ENCODE data around the gene HSPE1. TPM values are rescaled to one million over a fixed set of nuclear protein-coding genes. Genes with fewer than 3 reads are reported as not detected.
"Not testable (repeated sequence)": the region's sequence is repeated elsewhere in the genome, so short reads cannot be mapped to it uniquely, and the experiment has no call there.

Gene HSPE1
- total RNA-seq, 4 donors from 2014 or later, result 80.9 to 217 (median 138) TPM

GRCh38 chr2:197538412-197538811 is 38.2 kb downstream of the HSPE1 start:
- WGBS, 2 donors, result 46 to 52% methylated on average over 2 of the region's 2 CpGs

GRCh38 chr2:197539734-197540133 is 39.6 kb downstream of the HSPE1 start:
- DNase-seq, result no peak
- TF ChIP-seq CTCF (IDR thresholded peaks at IDR 0.05) (no peak), POLR2A (IDR thresholded peaks at IDR 0.05) (no peak)
- Histone ChIP-seq H3K36me3 (peaks cover 8 to 97% (median 16%) of the 10 kb centered on the region in 3 donors), H3K27ac (no peak overlapping the region), H3K4me3 (no peak overlapping the region), H3K4me1 (peaks cover 0 to 8% (median 0%) of the 10 kb centered on the region in 3 donors), H3K27me3 (no peaks in the 10 kb centered on the region), H3K9me3 (no peaks in the 10 kb centered on the region)
- intact Hi-C loops (cut with DNase I), result no loop called here
- 71% methylated on average over 1 of the region's 1 CpG for whole genome bisulfite sequencing, 2 donors

More at GRCh38 chr2:197538412-197538811, 38.2 kb downstream of the HSPE1 start:
- no peaks in the 10 kb centered on the region for H3K9me3 ChIP-seq
- no peaks in the 10 kb centered on the region for H3K27me3 ChIP-seq
- peaks cover 8 to 88% (median 13%) of the 10 kb centered on the region in 3 donors for H3K36me3 ChIP-seq
- intact Hi-C loops (cut with DNase I), result no loop called here
- DNase-seq, result no peak
- TF ChIP-seq CTCF (IDR thresholded peaks at IDR 0.05), result no peak
- TF ChIP-seq POLR2A (IDR thresholded peaks at IDR 0.05), result no peak
- H3K4me3 ChIP-seq, result no peak overlapping the region
- H3K4me1 ChIP-seq, result peaks cover 0 to 8% (median 0%) of the 10 kb centered on the region in 3 donors
- H3K27ac ChIP-seq, result no peak overlapping the region

GRCh38 chr2:197543206-197543605 is 43.0 kb downstream of the HSPE1 start:
- TF ChIP-seq POLR2A (IDR thresholded peaks at IDR 0.05) (no peak), CTCF (IDR thresholded peaks at IDR 0.05) (no peak)
- Histone ChIP-seq H3K27me3 (no peaks in the 10 kb centered on the region), H3K4me1 (peaks cover 0 to 8% (median 0%) of the 10 kb centered on the region in 3 donors), H3K27ac (no peak overlapping the region), H3K9me3 (no peaks in the 10 kb centered on the region), H3K4me3 (no peak overlapping the region), H3K36me3 (peaks cover 8 to 96% (median 11%) of the 10 kb centered on the region in 3 donors)
- intact Hi-C loops (cut with DNase I), result no loop called here
- DNase-seq, result no peak
- WGBS, 2 donors, result 85 to 90% methylated on average over 3 of the region's 3 CpGs

- H3K27me3 ChIP-seq, result no peaks in the 10 kb centered on the region
- no peak for TF ChIP-seq POLR2A (IDR thresholded peaks at IDR 0.05)
- TF ChIP-seq CTCF (IDR thresholded peaks at IDR 0.05), result no peak
- no peak overlapping the region for H3K27ac ChIP-seq
- no peak for DNase-seq
- H3K36me3 ChIP-seq, result peaks cover 3 to 98% (median 11%) of the 10 kb centered on the region in 3 donors
- H3K4me3 ChIP-seq, result no peak overlapping the region
- H3K9me3 ChIP-seq, result no peaks in the 10 kb centered on the region
- intact Hi-C loops (cut with DNase I), result no loop called here
- WGBS, 2 donors, result 89 to 90% methylated on average over 5 of the region's 5 CpGs
- no peaks in the 10 kb centered on the region for H3K4me1 ChIP-seq
Observed at GRCh38 chr2:197547163-197547900, 47.2 kb downstream of the HSPE1 start.

- no peaks in the 10 kb centered on the region for H3K27me3 ChIP-seq
- WGBS, 2 donors, result 81 to 92% methylated on average over 5 of the region's 5 CpGs
- H3K9me3 ChIP-seq, result no peaks in the 10 kb centered on the region
- no peak overlapping the region for H3K4me3 ChIP-seq
- DNase-seq, result no peak
- H3K36me3 ChIP-seq, result peaks cover 0 to 98% (median 6%) of the 10 kb centered on the region in 3 donors
- intact Hi-C loops (cut with DNase I), result no loop called here
- no peak for TF ChIP-seq POLR2A (IDR thresholded peaks at IDR 0.05)
- TF ChIP-seq CTCF (IDR thresholded peaks at IDR 0.05), result no peak
- H3K4me1 ChIP-seq, result no peaks in the 10 kb centered on the region
- no peak overlapping the region for H3K27ac ChIP-seq
Observed at GRCh38 chr2:197548582-197548981, 48.4 kb downstream of the HSPE1 start.

- H3K9me3 ChIP-seq; H3K4me3 ChIP-seq; DNase-seq; H3K27me3 ChIP-seq; intact Hi-C loops (cut with DNase I); H3K27ac ChIP-seq; H3K4me1 ChIP-seq: not testable (repeated sequence)
- WGBS, 2 donors, result 90 to 98% methylated on average over 2 of the region's 2 CpGs
- H3K36me3 ChIP-seq, result peaks cover 0 to 89% (median 8%) of the 10 kb centered on the region in 3 donors
Observed at GRCh38 chr2:197551260-197551659, 51.1 kb downstream of the HSPE1 start.

Data from esophagus squamous epithelium (tissue), 5 donors.